CD4-positive, CD25-positive, alpha-beta regulatory T cell (primary cell): Measurements from ENCODE around the gene ULK1. TPM values are rescaled to one million over a fixed set of nuclear protein-coding genes. Genes with fewer than 3 reads are reported as not detected.

Experiments
- ATAC-seq, 2 donors: fragments of 150-1000 bp; cut with Tn5 transposase; one replicate each; pipeline ENCODE4 v1.10.0; 2021; ENCODE audit warnings: low read depth in 2 of 2, moderate number of reproducible peaks in 2 of 2, moderate library complexity in 1 of 2
- DNase-seq, 3 donors: peaks; one replicate each; pipeline versions ENCODE4 v3.0.0 to v3.0.0-alpha.2; 2012 to 2022; ENCODE audit warnings: mixed read lengths in 1 of 3
- H3K27ac ChIP-seq: one replicate; pipeline ENCODE4 v1.7.0; 2013; ENCODE audit warnings: mild to moderate bottlenecking, low read length; ENCODE audit not compliant: insufficient read depth, poor library complexity, severe bottlenecking
- H3K27me3 ChIP-seq: one replicate; pipeline ENCODE4 v1.7.0; 2013; ENCODE audit warnings: low read length; ENCODE audit not compliant: control insufficient read depth, insufficient read depth
- H3K36me3 ChIP-seq: one replicate; pipeline ENCODE4 v1.7.0; 2013; ENCODE audit warnings: mild to moderate bottlenecking, low read length, moderate library complexity; ENCODE audit not compliant: control insufficient read depth, insufficient read depth
- H3K4me1 ChIP-seq: 2 replicates; pipeline ENCODE4 v1.7.0; 2013; ENCODE audit warnings: mild to moderate bottlenecking, low read length; ENCODE audit not compliant: insufficient read depth, control insufficient read depth, poor library complexity, severe bottlenecking
- H3K4me3 ChIP-seq: one replicate; pipeline ENCODE4 v1.7.0; 2013; ENCODE audit warnings: low read depth, mild to moderate bottlenecking, low read length, moderate library complexity
- H3K9me3 ChIP-seq, 2 experiments: 1 replicate in 1 of 2; 2 replicates in 1 of 2; pipeline ENCODE4 v1.7.0; 2013; ENCODE audit warnings: low read length in 2 of 2, mild to moderate bottlenecking in 1 of 2, moderate library complexity in 1 of 2; ENCODE audit not compliant: control insufficient read depth in 2 of 2
- H3K27ac Mint-ChIP-seq, 3 donors: one replicate each; pipeline ENCODE4 v1.8.0; 2020 to 2022; ENCODE audit warnings: mild to moderate bottlenecking in 3 of 3, mixed read lengths in 3 of 3, moderate library complexity in 2 of 3
- H3K27me3 Mint-ChIP-seq: one replicate; pipeline ENCODE4 v1.8.0; 2022; ENCODE audit warnings: mild to moderate bottlenecking, mixed read lengths
- H3K36me3 Mint-ChIP-seq: one replicate; pipeline ENCODE4 v1.8.0; 2020; ENCODE audit warnings: mixed read lengths
- H3K4me1 Mint-ChIP-seq, 4 donors: one replicate each; pipeline ENCODE4 v1.8.0; 2020 to 2022; ENCODE audit warnings: mixed read lengths in 4 of 4, mild to moderate bottlenecking in 1 of 4
- H3K4me3 Mint-ChIP-seq, 4 donors: one replicate each; pipeline ENCODE4 v1.8.0; 2020 to 2022; ENCODE audit warnings: mild to moderate bottlenecking in 4 of 4, mixed read lengths in 4 of 4, moderate library complexity in 3 of 4
- H3K9me3 Mint-ChIP-seq, 7 donors: one replicate each; pipeline ENCODE4 v1.8.0; 2020 to 2022; ENCODE audit warnings: mixed read lengths in 7 of 7, mild to moderate bottlenecking in 3 of 7, moderate library complexity in 2 of 7
- polyA plus RNA-seq, 4 donors: library from polyadenylated mRNA; unstranded; fragments of 300-500 nt; fragmentation: Illumina TruSeq; gene quantifications; one replicate each; pipeline ENCODE4 v1.2.3, GENCODE V29; 2021
- total RNA-seq: library from RNA; stranded (reverse); gene quantifications from one replicate; pipeline ENCODE4 v1.2.3, GENCODE V29; 2022

Gene ULK1
- total and polyA plus RNA-seq, 5 donors from 2014 or later, result 0.20 to 90.0 (median 0.46) TPM

GRCh38 chr12:131909081-131909751 lies 14.8 kb downstream of the ULK1 start:
- no peaks in the 10 kb centered on the region for H3K9me3 Mint-ChIP-seq
- no peak overlapping the region for H3K27ac Mint-ChIP-seq
- Histone ChIP-seq H3K9me3 (no peaks in the 10 kb centered on the region), H3K4me1 (peaks cover 9% of the 10 kb centered on the region), H3K27me3 (no peaks in the 10 kb centered on the region), H3K27ac (no peak overlapping the region), H3K36me3 (peaks cover 25% of the 10 kb centered on the region), H3K4me3 (no peak overlapping the region)
- no peak overlapping the region for H3K4me3 Mint-ChIP-seq
- no peaks in the 10 kb centered on the region for H3K27me3 Mint-ChIP-seq
- no peak for DNase-seq
- H3K36me3 Mint-ChIP-seq, result no peaks in the 10 kb centered on the region
- ATAC-seq, result no peak
- peaks cover 0 to 13% (median 2%) of the 10 kb centered on the region in 4 donors for H3K4me1 Mint-ChIP-seq

GRCh38 chr12:131909752-131910219 lies 15.4 kb downstream of the ULK1 start:
- DNase-seq (no peak), ATAC-seq (no peak)
- peaks cover 0 to 9% (median 2%) of the 10 kb centered on the region in 4 donors for H3K4me1 Mint-ChIP-seq
- Histone ChIP-seq H3K27me3 (no peaks in the 10 kb centered on the region), H3K9me3 (no peaks in the 10 kb centered on the region), H3K4me3 (no peak overlapping the region), H3K36me3 (peaks cover 25% of the 10 kb centered on the region), H3K27ac (no peak overlapping the region), H3K4me1 (peaks cover 9% of the 10 kb centered on the region)
- H3K4me3 Mint-ChIP-seq, result no peak overlapping the region
- no peaks in the 10 kb centered on the region for H3K9me3 Mint-ChIP-seq
- no peaks in the 10 kb centered on the region for H3K36me3 Mint-ChIP-seq
- H3K27me3 Mint-ChIP-seq, result no peaks in the 10 kb centered on the region
- no peak overlapping the region for H3K27ac Mint-ChIP-seq

GRCh38 chr12:131910302-131911027 lies 16.0 kb downstream of the ULK1 start:
- Mint-ChIP-seq H3K4me1 (peaks cover 0 to 3% (median 2%) of the 10 kb centered on the region in 4 donors), H3K36me3 (no peaks in the 10 kb centered on the region), H3K4me3 (no peak overlapping the region), H3K27me3 (no peaks in the 10 kb centered on the region), H3K27ac (no peak overlapping the region), H3K9me3 (no peaks in the 10 kb centered on the region)
- Histone ChIP-seq H3K4me3 (no peak overlapping the region), H3K27ac (no peak overlapping the region), H3K4me1 (peaks cover 3% of the 10 kb centered on the region), H3K36me3 (peaks cover 32% of the 10 kb centered on the region), H3K27me3 (no peaks in the 10 kb centered on the region), H3K9me3 (no peaks in the 10 kb centered on the region)
- ATAC-seq (no peak), DNase-seq (no peak)

GRCh38 chr12:131911028-131911650 lies 16.7 kb downstream of the ULK1 start:
- no peak for DNase-seq
- H3K9me3 ChIP-seq, result no peaks in the 10 kb centered on the region
- H3K36me3 ChIP-seq, result peaks cover 34% of the 10 kb centered on the region
- H3K4me3 ChIP-seq, result no peak overlapping the region
- no peak overlapping the region for H3K27ac ChIP-seq
- Mint-ChIP-seq H3K9me3 (no peaks in the 10 kb centered on the region), H3K27ac (no peak overlapping the region), H3K36me3 (no peaks in the 10 kb centered on the region), H3K27me3 (no peaks in the 10 kb centered on the region), H3K4me1 (no peaks in the 10 kb centered on the region), H3K4me3 (no peak overlapping the region)
- no peaks in the 10 kb centered on the region for H3K27me3 ChIP-seq
- ATAC-seq, result no peak
- no peaks in the 10 kb centered on the region for H3K4me1 ChIP-seq

GRCh38 chr12:131911851-131912477 lies 17.5 kb downstream of the ULK1 start:
- Mint-ChIP-seq H3K9me3 (no peaks in the 10 kb centered on the region), H3K4me1 (no peaks in the 10 kb centered on the region), H3K36me3 (no peaks in the 10 kb centered on the region), H3K27me3 (no peaks in the 10 kb centered on the region), H3K4me3 (no peak overlapping the region), H3K27ac (peak overlapping the region in 1 of 3 donors; percentile 20)
- Histone ChIP-seq H3K27me3 (no peaks in the 10 kb centered on the region), H3K9me3 (no peaks in the 10 kb centered on the region), H3K27ac (no peak overlapping the region), H3K4me3 (no peak overlapping the region), H3K36me3 (peaks cover 34% of the 10 kb centered on the region), H3K4me1 (no peaks in the 10 kb centered on the region)
- ATAC-seq (no peak), DNase-seq (no peak)

GRCh38 chr12:131912518-131913274 lies 18.3 kb downstream of the ULK1 start:
- Mint-ChIP-seq H3K9me3 (no peaks in the 10 kb centered on the region), H3K4me1 (no peaks in the 10 kb centered on the region), H3K27ac (no peak overlapping the region), H3K27me3 (no peaks in the 10 kb centered on the region), H3K4me3 (no peak overlapping the region), H3K36me3 (no peaks in the 10 kb centered on the region)
- no peak overlapping the region for H3K27ac ChIP-seq
- no peaks in the 10 kb centered on the region for H3K27me3 ChIP-seq
- no peaks in the 10 kb centered on the region for H3K9me3 ChIP-seq
- peaks cover 34% of the 10 kb centered on the region for H3K36me3 ChIP-seq
- no peak overlapping the region for H3K4me3 ChIP-seq
- no peaks in the 10 kb centered on the region for H3K4me1 ChIP-seq
- ATAC-seq, result no peak
- no peak for DNase-seq

- ATAC-seq (no peak), DNase-seq (no peak)
- Mint-ChIP-seq H3K27ac (no peak overlapping the region), H3K4me3 (no peak overlapping the region), H3K27me3 (no peaks in the 10 kb centered on the region), H3K36me3 (no peaks in the 10 kb centered on the region), H3K4me1 (no peaks in the 10 kb centered on the region), H3K9me3 (no peaks in the 10 kb centered on the region)
- H3K27me3 ChIP-seq, result no peaks in the 10 kb centered on the region
- no peaks in the 10 kb centered on the region for H3K4me1 ChIP-seq
- H3K36me3 ChIP-seq, result peaks cover 34% of the 10 kb centered on the region
- H3K4me3 ChIP-seq, result no peak overlapping the region
- no peaks in the 10 kb centered on the region for H3K9me3 ChIP-seq
- no peak overlapping the region for H3K27ac ChIP-seq
Observed at GRCh38 chr12:131913666-131914065, 19.2 kb downstream of the ULK1 start.
